Osteoblast (primary cell): Measurements from ENCODE around the gene SORCS1. TPM values are rescaled to one million over a fixed set of nuclear protein-coding genes. Genes with fewer than 3 reads are reported as not detected.

Experiments used
- DNase-seq: peaks from one replicate; pipeline ENCODE4 v3.0.0; 2011; ENCODE audit warnings: low spot score, mixed read lengths; ENCODE audit not compliant: insufficient read length; ENCODE audit errors: missing footprints
- H2AFZ ChIP-seq: 2 replicates; pipeline ENCODE4 v1.6.0; 2011; ENCODE audit warnings: mild to moderate bottlenecking, low read length
- H3K27ac ChIP-seq: 2 replicates; pipeline ENCODE4 v1.5.1; 2011; ENCODE audit warnings: mild to moderate bottlenecking, low read depth, low read length, moderate library complexity
- H3K27me3 ChIP-seq: 2 replicates; pipeline ENCODE4 v1.6.0; 2012; ENCODE audit warnings: mild to moderate bottlenecking, control low read depth, inconsistent platforms, low read length, moderate library complexity; ENCODE audit not compliant: insufficient read depth
- H3K36me3 ChIP-seq: 2 replicates; pipeline ENCODE4 v1.5.1; 2011; ENCODE audit warnings: mild to moderate bottlenecking, low read length, control low read depth, moderate library complexity; ENCODE audit not compliant: insufficient read depth
- H3K4me1 ChIP-seq: 2 replicates; pipeline ENCODE4 v1.5.1; 2011; ENCODE audit warnings: mild to moderate bottlenecking, low read length, control low read depth, moderate library complexity; ENCODE audit not compliant: insufficient read depth
- H3K4me2 ChIP-seq: 2 replicates; pipeline ENCODE4 v1.6.0; 2011; ENCODE audit warnings: mild to moderate bottlenecking, low read length; ENCODE audit not compliant: insufficient read depth
- H3K4me3 ChIP-seq: fragments of 200-600 bp; sonication (generic); 3 replicates; pipeline ENCODE4 v1.5.1; 2012; ENCODE audit warnings: mild to moderate bottlenecking, low read length, inconsistent platforms; ENCODE audit not compliant: insufficient read depth
- H3K79me2 ChIP-seq: 2 replicates; pipeline ENCODE4 v1.6.0; 2012; ENCODE audit warnings: mild to moderate bottlenecking, low read length, control low read depth, inconsistent platforms; ENCODE audit not compliant: insufficient read depth
- H3K9me3 ChIP-seq: 2 replicates; pipeline ENCODE4 v1.5.1; 2011; ENCODE audit warnings: low read depth, low read length, control low read depth
- H4K20me1 ChIP-seq: 2 replicates; pipeline ENCODE4 v1.6.0; 2012; ENCODE audit warnings: mild to moderate bottlenecking, low read length, control low read depth; ENCODE audit not compliant: insufficient read depth
- CTCF ChIP-seq: IDR thresholded peaks from 2 replicates; pipeline ENCODE4 v1.5.1; 2011; ENCODE audit warnings: mild to moderate bottlenecking, low read depth, low read length, moderate library complexity; ENCODE audit errors: extremely low read depth
- total RNA-seq: library from RNA; depleted of rRNA; stranded (reverse); fragments of >200 nt; gene quantifications from 2 replicates; pipeline ENCODE4 v1.2.3, GENCODE V29; 2012

The SORCS1 gene
- total RNA-seq, 1 donor = not detected

GRCh38 chr10:107011105-107011504 is 153.4 kb downstream of the SORCS1 start:
- Histone ChIP-seq H3K4me1 (no peaks in the 10 kb centered on the region), H4K20me1 (no peaks in the 10 kb centered on the region), H3K27me3 (no peaks in the 10 kb centered on the region), H3K79me2 (no peaks in the 10 kb centered on the region), H3K4me2 (no peak overlapping the region), H3K9me3 (peaks cover 4% of the 10 kb centered on the region), H3K36me3 (no peaks in the 10 kb centered on the region), H2AFZ (no peak overlapping the region), H3K27ac (no peak overlapping the region), H3K4me3 (no peak overlapping the region)
- TF ChIP-seq CTCF = no peak
- no peak for DNase-seq

DNA sequence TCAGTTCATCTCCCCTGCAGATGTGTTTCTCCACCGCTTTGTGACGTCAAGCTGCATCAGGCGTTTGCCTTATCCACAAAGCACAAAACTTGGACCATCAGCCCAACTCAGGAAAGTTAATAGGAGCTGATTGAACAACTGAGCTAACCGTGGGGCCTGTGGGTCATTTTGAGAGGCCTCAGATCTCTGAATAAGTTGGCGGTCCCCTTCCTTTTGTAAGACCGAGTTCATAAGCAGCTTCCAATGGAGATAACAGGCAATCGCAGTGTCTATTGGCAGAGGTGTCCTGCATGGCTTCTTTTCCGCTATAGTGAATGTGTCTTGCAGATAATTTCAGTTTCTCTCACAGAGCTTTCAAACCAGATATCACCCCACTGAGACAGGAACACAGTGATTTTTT is 154.0 kb downstream of the SORCS1 start:
- Histone ChIP-seq H3K9me3 (peaks cover 4% of the 10 kb centered on the region), H3K4me3 (no peak overlapping the region), H3K4me1 (no peaks in the 10 kb centered on the region), H4K20me1 (no peaks in the 10 kb centered on the region), H3K27ac (no peak overlapping the region), H2AFZ (no peak overlapping the region), H3K27me3 (no peaks in the 10 kb centered on the region), H3K4me2 (no peak overlapping the region), H3K36me3 (no peaks in the 10 kb centered on the region), H3K79me2 (no peaks in the 10 kb centered on the region)
- no peak for TF ChIP-seq CTCF
- DNase-seq = peak; percentile 6

DNA sequence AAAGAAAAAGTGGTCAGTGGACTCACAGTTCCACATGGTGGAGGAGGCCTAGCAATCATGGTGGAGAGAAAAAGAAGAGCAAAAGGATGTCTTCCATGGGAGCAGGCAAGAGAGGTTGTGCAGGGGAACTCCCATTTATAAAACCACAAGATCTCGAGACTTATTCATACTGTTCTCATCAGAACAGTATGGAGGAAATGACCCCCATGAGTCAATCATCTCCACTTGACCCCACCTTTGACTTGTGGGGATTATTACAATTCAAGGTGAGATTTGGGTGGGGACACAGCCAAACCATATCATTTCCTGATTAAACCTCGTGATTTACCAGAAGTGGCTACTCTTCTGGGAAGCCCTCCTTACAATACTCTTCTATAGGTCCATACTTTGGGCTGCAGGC is 160.1 kb downstream of the SORCS1 start:
- Histone ChIP-seq H3K4me3 (no peak overlapping the region), H3K27me3 (no peaks in the 10 kb centered on the region), H3K4me1 (no peaks in the 10 kb centered on the region), H4K20me1 (no peaks in the 10 kb centered on the region), H3K36me3 (no peaks in the 10 kb centered on the region), H3K27ac (no peak overlapping the region), H3K9me3 (no peaks in the 10 kb centered on the region), H3K79me2 (no peaks in the 10 kb centered on the region), H3K4me2 (no peak overlapping the region), H2AFZ (no peak overlapping the region)
- DNase-seq = no peak
- no peak for TF ChIP-seq CTCF

DNA sequence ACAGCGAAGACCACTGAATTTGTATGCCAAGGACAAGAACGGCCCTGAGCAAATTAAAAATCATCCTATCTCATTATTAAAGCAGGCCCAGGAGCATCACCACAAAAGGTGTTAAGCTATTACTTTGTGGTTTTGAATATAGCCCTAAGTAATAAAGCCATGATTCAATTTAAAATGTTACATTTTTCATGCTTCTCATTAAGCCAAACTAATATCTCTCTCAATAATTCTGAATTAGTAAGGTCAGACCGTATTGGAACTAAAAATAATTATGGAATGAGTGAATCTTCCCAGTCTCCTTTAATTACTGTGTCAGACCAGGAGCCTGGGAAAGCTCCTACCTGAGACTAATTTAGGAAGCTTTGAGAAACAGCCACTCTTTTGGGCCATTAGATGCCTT is 162.4 kb downstream of the SORCS1 start:
- no peaks in the 10 kb centered on the region for H3K36me3 ChIP-seq
- H2AFZ ChIP-seq = no peak overlapping the region
- H3K27me3 ChIP-seq = no peaks in the 10 kb centered on the region
- TF ChIP-seq CTCF = no peak
- H3K4me2 ChIP-seq = no peak overlapping the region
- H3K4me1 ChIP-seq = no peaks in the 10 kb centered on the region
- no peaks in the 10 kb centered on the region for H4K20me1 ChIP-seq
- H3K79me2 ChIP-seq = no peaks in the 10 kb centered on the region
- no peak overlapping the region for H3K4me3 ChIP-seq
- H3K9me3 ChIP-seq = no peaks in the 10 kb centered on the region
- no peak overlapping the region for H3K27ac ChIP-seq
- no peak for DNase-seq
